GM18951 (cell line): Measurements from ENCODE around the gene NME9.
"Not testable (repeated sequence)": the region's sequence is repeated elsewhere in the genome, so short reads cannot be mapped to it uniquely, and the experiment has no call there.

ENCODE experiments used
- POLR2A ChIP-seq: IDR thresholded peaks from 4 replicates; pipeline ENCODE4 v1.6.1; 2011; ENCODE audit warnings: mild to moderate bottlenecking; ENCODE audit not compliant: insufficient read length, insufficient read depth; ENCODE audit errors: extremely low read depth
- in situ Hi-C: fragments of 300-500 bp; cut with MboI; formaldehyde crosslinking; loops from one replicate; pipeline ENCODE4 v1.12.0; 2022; ENCODE audit warnings: low sequenced_read_pairs, mixed read lengths, inconsistent platforms; ENCODE audit not compliant: unreplicated experiment

Gene NME9, protein sequence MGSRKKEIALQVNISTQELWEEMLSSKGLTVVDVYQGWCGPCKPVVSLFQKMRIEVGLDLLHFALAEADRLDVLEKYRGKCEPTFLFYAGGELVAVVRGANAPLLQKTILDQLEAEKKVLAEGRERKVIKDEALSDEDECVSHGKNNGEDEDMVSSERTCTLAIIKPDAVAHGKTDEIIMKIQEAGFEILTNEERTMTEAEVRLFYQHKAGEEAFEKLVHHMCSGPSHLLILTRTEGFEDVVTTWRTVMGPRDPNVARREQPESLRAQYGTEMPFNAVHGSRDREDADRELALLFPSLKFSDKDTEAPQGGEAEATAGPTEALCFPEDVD

DNA sequence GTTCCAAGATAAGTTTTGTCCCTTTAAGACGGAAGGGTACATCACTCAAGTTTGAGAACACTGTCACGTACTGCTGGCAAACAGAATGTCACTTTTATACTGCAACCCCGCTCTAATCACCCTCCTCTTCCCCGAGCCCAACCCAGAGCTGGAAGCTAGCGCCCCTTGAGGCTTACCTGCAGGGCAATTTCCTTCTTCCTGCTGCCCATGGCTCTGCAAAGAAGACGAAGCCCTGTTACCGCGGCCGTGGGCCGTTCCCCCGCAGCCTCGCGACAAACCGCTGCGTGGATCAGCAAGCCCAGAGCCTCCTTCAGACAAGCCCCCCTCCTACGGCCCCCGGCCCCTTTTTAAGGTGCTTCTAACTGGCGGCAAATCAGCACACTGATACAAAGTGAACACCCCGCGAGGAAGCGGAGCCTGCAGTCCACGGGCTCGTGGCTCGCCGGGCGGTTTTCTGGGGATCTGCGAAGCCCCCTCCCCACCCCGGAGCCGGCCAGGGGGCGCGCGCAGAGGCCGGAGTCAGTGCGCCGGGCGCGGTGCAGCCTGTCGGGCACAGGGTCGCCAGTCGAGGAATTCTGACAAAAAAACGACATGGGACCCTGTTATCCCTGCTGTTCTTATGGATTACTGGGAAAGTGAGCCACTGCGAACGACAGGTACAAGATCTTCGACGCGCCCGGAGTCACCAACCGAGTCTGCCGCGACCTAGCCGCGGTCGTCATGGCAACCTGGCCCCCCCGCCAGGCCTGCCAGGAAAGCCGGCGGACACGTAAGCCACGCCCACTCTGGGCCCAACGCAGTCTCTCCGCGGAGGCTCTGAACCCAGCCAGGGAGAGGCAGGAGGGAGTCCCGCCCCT, at the start of gene NME9:
Gene NME9 (minus strand): TSS at position 725 of the 857 bp plus-strand sequence. CDS start 516 bp downstream, at position 209.
- TF ChIP-seq POLR2A = no peak
- in situ Hi-C loops = no loop called here

DNA sequence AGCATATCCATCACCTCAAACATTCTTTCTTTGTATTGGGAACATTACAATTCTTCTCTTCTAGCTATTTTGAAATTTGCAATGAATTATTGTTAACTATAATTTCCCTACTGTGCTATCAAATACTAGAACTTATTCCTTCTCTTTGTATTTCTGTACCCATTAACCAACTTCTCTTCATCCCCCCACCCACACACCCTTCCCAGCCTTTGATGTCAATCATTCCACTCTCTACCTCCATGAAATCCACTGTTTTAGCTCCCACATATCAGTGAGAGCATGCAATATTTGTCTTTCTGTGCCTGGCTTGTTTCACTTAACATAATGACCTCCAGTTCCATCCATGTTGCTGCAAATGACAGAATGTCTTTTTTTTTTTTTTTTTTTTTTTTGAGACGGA, 49.3 kb upstream of the NME9 start:
- no peak for TF ChIP-seq POLR2A
- in situ Hi-C loops = no loop called here

DNA sequence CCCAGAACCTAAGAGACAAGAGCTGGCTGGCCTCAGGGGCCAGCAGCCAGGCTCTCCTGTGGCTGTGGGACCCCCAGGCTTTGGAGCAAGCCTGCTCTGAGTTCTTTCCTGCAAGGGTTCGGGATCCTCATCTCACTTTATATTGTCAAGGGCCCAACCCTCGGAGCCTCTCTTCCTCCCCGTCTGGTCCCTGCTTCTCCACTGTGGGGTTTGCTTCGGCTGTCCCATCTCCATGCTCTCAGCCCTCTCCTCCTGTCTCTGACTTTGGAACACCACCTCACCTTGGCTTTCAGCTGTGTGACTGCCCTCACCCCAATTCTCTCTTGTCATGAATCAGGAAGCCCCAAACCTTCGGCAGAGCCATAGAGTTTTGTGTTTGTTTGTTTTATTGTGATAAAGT, 48.7 kb upstream of the NME9 start:
- in situ Hi-C loops = no loop called here
- TF ChIP-seq POLR2A = no peak

DNA sequence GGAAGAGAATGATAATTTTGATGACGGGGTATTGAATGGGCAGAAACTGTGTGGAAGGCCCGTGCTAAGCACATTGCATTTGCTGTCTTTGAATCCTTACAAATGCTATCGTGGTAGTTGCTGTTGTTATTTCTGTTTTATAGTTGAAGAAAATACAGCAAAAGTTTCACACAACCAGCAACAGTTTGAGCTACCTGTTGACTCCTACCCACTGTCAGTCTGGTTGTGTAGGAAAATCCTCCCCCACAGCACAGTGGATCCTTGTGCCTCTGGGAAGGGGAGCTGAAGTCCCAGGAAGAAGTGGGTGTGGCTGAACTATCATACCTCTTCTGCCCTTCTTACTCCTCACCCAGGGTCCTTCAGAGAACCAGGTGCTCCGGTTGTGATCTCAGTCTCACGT, 48.2 kb upstream of the NME9 start:
- in situ Hi-C loops = no loop called here
- no peak for TF ChIP-seq POLR2A

DNA sequence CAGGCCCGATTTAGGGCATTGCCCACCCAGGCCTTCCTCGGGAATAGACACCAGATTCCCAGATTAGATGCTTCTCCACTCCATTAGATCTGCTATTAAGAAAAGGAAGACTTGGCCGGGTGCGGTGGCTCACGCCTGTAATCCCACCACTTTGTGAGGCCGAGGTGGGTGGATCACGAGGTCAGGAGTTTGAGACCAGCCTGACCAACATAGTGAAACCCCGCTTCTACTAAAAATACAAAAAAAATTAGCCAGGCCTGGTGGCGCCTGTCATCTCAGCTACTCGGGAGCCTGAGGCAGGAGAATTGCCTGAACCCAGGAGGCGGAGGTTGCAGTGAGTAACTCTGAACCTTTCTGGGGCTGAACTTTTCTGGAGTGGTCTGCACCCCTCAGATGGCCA, 47.6 kb upstream of the NME9 start:
- in situ Hi-C loops = not testable (repeated sequence)

DNA sequence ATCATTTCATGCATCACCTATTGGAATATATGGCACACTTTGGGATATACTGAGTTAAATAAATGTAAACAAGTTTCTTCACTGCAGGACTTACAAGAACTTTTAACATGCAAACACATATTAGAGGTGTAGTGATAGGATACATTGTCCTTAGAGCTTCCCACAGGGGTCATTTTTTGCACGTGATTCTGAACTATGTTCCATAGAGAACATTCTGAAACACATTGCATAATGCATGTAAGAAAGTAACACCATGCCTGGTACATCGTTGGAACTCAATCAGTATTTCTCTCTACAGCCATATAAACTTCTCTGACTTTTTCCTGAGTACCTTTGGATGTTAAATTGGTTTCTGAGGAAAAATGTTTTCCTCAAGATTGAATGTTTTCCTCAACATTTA, 47.0 kb upstream of the NME9 start:
- in situ Hi-C loops = no loop called here
- no peak for TF ChIP-seq POLR2A

DNA sequence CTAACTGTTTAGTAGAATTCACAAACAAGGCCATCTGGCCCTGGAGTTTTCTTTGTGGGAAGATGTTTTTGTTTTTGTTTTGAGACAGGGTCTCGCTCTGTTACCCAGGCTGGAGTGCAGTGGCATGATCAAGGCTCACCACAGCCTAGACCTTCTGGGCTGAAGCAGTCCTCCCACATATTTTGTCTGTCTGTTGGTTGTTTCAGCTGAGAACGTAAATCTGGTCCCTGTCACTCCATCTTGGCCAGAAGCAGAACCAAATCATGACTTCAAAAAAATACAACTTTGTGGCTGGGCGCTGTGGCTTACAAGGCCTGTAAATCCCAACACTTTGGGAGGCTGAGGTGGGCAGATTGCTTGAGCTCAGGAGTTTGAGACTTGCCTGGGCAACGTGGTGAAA, 45.8 kb upstream of the NME9 start:
- in situ Hi-C loops = no loop called here
- no peak for TF ChIP-seq POLR2A

DNA sequence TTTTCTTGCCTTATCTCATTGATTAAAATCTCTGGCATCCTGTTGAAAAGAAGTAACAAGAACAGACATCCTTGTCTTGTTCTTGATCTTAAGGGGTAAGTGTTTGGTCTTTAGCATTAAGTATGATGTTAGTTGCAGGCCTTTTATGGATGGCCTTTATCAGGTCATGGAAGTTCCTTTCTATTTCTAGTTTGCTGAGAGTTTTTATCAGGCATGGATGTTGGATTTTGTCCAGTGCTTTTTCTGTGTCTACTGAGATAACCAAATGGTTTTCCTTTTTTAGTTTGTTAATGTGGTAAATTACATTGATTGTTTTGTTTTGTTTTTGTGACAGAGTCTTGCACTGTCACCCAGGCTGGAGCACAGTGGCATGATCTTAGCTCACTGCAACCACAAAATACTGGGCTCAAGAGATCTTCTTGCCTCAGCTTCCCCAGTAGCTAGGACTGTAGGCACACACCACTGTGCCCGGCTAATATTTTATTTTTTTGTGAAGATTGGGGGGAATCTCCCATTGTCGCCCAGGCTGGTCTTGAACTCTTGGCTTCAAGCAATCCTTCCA, 45.0 kb upstream of the NME9 start:
- in situ Hi-C loops = no loop called here
- no peak for TF ChIP-seq POLR2A

DNA sequence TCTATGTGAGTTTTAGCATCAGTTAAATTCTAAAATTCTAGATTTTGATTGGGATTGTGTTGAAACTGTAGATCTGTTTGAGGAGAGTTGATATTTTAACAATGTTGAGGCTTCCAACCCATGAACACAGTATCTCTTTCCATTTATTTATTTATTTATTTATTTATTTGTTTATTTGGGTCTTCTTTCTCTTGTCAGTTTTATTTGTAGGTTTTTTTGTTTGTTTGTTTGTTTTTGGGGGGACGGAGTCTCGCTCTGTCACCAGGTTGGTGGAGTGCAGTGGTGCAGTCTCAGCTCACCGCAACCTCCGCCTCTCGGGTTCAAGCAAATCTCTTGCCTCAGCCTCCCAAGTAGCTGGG, 44.1 kb upstream of the NME9 start:
- TF ChIP-seq POLR2A = no peak
- in situ Hi-C loops = no loop called here

DNA sequence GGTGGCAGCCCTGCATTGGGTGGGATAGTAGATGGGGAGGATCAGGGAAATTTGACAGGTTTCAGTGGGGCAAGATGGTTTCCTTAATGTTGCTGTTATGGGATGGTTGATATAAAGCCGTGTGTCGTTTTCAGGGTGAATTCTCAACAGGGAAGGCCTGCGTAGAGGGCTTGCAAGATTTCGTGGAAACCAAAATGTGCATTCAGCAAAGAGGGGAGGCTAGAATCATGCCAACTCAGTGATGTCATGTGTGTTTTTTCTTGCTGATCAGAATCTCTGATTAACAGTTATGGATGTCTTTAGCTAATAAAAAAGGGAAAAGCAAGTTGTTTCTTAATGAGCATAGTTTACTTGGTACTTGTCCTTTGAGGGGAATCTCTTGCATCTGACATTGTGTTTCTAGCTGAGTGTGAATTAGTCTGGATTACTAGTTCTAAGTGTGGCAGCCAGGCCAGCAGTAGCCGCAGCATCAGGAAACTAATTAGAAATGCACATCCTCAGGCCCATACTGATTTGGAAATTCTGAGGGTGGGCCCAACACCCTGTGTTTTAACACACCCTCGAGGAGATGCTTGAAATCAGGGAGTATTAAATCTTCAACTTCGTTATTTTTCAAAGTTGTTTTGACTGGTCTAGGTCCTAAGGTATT, 43.6 kb upstream of the NME9 start:
- in situ Hi-C loops = no loop called here
- no peak for TF ChIP-seq POLR2A

DNA sequence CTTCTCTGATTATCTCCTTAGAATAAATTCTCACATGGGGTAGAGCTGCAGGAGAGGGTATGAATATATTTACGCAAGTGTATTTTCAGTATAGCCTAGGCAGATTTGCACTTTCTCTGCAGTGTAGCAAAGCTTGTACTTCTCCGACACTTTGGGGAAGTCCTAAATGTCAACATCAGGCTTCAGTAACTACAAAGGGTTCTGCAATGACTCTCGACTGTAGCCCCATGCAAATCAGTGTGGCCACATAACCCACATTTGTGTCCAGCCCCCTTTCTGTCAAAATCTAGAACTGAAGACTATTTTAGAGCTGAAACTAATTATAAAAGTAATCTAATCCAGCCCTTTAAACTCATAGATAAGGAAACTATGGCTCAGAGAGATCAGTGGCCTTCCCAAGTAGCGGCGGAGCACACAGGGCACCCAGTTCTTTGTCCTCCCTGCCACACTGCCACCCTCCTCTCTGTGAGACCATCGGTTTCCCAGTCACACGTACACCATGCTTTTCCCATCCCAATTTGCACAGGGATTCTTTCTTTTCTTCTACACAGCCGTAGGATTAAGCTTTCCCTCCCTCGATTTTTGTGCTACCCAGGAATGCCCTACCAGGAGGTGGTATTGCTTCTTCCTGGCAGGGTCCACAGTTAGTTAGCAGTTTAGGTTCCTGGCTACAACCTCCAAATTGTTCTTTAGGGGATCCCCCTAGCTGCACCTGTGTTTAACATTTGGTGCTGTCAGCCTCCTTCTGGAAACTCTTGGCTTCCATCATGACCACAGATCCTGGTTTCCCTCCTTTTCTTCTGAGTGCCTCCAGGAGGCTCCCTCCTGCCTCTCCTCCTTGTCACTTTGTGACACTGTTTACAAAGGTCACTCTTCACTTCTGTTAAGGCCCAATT, 41.7 kb upstream of the NME9 start:
- in situ Hi-C loops = no loop called here
- TF ChIP-seq POLR2A = no peak

DNA sequence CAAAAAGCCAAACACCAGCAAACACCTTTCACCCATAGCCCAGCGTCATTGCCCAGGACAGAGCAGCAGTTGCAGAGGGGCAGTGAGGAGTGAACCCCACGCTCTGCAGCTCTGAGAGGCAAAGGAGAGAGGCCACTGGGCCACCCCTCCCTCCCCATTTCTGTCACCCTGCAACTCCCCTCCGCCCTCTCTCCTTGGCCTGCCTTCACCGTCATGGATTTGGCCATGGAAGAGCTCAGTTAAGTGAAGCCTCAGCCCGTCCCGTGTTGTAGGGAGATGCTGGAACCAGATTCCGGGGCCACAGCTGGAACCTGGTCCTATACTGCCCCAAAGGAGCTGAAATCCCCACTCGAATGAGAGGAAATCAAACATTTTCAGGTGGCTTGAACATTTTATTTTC, 40.7 kb upstream of the NME9 start:
- in situ Hi-C loops = no loop called here
- no peak for TF ChIP-seq POLR2A
